ENCODE data around the gene BRD7.

BRD7 gene

DNA sequence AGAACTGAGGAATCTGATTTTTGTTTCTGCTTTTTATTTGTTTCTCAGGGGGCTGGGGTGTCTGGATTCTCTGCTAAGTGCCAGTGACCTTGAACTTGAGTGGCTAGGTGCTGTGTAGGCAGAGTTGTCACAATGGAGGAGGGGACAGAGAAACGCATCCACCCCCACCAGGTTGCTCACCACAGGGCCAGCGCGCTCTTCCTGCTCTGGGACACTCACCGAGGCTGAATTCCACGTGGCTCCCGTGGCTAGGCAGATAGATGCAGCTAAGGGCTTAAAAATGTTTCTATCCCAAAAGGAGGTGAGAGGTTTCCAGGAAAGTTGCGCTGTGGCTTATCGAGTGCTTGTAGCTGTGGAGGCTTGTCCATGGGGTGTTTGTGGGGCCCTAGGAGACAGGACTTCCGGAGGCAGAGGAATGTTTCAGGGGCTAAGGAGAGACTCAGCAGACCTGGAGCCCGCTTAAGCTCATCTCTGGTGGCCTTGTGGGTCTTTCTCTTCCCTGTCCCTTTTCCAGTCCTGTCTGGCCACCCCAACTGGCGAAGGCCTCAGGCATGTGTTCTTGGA, 65.7 kb downstream of the BRD7 start:
- no peak for DNase-seq

- DNase-seq = no peak
Measured at GRCh38 chr16:50302472-50303005, 66.2 kb downstream of the BRD7 start.

- no peak for DNase-seq
Measured at GRCh38 chr16:50301626-50302471, 66.9 kb downstream of the BRD7 start.

- DNase-seq = no peak
Measured at GRCh38 chr16:50300942-50301625, 67.7 kb downstream of the BRD7 start.

DNA sequence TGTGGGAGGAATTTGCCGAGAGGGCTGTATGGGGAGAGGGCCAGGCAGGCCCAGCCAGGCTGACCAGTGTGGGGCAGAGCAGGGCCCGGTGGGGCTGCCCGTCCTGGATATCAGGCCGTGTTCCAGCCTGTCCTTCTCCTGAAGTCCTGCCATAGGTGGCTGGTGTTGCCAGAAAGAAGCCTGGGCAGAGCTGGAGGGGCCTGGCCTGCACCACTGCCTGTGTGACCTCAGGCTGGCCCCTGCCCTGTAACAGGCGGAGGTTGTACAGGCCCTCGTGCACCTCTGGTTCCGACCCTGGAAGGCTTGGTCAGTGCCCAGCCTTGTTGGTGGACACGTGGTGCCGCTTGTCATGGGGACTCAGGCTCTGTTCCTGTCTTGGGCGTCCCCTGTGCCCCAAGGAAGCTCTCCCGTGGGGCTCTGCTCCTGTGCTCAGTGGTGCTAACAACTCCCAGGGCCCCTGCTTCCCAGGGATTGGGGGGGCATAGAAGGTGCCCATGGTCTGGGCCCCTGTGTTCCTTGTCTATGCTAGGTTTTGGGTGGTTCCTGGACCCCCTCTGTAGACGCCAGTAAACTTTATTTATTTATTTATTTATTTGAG, 69.2 kb downstream of the BRD7 start:
- no peak for DNase-seq

- DNase-seq = no peak
Measured at GRCh38 chr16:50298591-50299507, 69.9 kb downstream of the BRD7 start.

DNA sequence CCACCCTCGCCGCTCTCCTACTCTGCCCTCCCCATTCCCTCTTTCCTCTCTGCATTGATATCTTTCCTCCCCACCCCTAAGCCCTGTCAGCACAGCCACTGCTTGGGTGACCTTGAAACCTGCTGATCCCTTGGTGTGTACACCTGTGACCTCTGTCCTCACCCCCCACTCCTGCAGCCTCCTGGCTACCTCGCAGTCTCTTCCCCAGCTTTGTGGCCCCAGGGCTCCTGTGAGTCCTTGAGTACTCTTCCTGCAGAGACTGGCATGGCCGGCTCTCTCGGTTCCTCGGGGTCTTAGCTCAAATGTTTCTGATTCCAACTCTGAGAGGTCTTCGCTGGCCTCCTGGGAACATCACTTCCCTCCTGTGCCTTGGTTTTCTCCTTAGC, 70.7 kb downstream of the BRD7 start:
- DNase-seq = no peak

- no peak for DNase-seq
Measured at GRCh38 chr16:50297301-50298074, 71.3 kb downstream of the BRD7 start.

DNA sequence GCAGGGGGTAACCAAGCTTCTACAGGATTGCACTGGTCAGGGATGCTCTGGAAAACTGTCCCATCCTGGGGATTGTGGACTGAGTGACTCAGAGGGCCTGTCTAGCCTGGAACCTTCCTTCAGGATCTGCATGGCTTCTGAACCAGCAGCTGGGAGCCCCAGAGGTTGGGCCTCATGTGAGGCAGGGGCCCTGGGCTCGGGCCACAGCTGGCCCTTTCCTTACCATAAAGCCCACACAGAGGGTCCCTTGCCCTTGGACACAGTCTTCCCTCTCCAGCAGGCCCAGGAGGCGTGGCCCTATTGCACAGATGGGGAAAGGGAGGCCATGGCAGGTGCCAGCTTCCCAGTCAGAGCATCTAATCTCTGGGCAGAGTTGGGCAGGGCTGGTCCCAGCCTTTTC, 72.0 kb downstream of the BRD7 start:
- DNase-seq = no peak

DNA sequence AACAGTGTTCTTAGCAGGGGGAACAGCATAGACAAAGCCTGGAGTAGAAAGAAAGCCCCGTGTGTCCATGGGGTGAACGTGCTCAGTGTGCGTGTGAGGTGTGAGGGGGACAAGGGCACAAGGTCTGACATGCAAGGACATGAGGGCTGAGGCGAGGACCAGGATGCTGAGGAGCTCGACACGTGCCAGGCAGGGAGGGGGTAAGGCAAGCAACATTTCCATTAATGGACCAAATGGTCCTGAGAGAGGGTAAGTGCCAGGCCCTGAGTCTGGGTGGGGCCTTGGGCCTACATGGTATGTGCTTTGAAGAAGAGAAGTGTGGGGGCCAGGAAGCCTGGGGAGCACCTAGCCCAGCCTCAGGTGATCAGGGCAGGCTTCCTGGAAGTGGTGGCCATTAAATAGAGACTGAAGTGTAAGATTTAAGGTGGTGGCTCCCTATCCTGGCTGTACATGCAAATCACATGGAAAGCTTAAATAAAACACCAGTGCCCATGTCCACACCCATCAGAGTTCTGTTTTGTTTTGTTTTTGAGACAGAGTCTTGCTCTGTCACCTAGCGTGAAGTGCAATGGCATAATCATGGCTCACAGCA, 73.2 kb downstream of the BRD7 start:
- no peak for DNase-seq

- DNase-seq = no peak
Measured at GRCh38 chr16:50294955-50295354, 73.8 kb downstream of the BRD7 start.

- no peak for DNase-seq
Measured at GRCh38 chr16:50293994-50294855, 74.6 kb downstream of the BRD7 start.

- no peak for DNase-seq
Measured at GRCh38 chr16:50293041-50293783, 75.6 kb downstream of the BRD7 start.

GRCh38 chr16:50292566-50292948, 76.2 kb downstream of the BRD7 start:
- DNase-seq = no peak

DNA sequence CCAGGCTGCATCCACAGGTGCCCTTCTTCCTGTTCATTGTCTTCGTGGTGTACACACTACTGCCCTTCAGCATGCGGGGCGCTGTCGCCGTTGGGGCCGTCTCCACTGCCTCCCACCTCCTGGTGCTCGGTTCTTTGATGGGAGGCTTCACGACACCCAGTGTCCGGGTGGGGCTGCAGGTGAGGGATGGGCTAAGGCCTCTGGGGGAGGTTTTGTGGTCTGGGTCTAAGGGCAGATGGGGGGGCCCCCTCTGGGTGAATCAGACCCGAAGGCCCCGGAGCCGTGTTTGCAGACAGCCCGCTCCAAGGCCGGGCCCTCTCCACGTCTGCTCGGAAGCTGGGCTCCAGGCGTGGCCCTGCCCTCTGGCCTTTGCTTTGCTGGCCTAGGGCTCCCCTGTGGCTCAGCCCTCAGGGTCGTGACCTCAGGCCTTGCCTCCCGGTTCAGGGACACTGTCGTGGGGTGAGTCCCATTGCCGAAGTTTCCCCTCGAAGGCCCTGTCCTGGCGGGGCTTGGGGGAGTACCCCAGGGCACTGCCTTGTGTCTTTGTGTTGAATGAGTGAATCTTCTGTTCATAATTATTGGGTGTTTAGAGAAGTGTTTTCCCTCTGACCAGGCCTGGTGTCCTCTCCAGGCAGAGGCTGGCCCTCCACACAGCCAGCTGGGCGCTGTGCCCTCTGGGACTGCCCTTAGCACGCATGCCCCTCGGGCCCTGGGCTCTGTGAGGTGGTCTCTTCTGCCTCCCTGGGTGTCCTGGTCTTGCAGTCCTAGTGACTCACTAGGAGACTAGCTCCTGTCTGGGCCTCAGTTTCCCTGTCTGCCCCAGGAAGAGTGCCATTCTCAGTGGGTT, 76.8 kb downstream of the BRD7 start:
- DNase-seq = no peak

- no peak for DNase-seq
Measured at GRCh38 chr16:50290856-50291255, 77.9 kb downstream of the BRD7 start.

DNA sequence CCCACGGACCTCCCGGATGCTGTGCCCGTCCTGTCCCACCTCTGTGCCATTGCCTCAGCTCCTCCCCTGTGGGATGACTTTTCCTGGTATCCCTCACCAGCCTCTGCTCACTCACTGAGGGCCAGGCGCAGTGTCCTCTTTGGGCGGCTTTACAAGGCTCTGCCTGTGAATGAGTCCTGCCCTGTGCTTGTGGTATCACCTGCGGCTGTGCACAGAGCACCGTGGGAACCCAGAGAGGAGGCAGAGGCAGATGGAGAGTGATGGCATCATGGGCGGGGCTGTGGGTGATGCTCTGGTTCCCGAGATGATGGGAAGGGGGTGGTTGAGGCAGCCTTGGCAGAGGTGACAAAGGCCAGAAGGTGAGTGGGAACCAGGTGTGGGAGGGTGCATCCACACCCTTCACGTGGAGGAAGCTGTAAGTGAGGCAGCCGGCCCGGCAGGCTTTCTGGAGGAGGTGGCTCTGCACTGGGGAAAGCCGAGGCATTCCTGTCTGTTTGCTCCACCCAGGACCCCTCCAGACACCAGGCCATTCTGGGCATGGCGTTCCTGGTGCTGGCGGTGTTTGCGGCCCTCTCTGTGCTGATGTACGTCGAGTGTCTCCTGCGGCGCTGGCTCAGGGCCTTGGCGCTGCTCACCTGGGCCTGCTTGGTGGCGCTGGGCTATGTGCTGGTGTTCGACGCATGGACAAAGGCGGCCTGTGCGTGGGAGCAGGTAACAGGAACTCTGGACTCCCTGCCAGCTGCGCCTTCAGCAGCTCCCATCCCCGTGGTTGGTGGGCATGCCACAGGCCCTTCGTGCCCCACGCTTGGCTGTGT, 78.6 kb downstream of the BRD7 start:
- DNase-seq = no peak

GRCh38 chr16:50288920-50289319, 79.9 kb downstream of the BRD7 start:
- DNase-seq = no peak
